ENCODE results near the gene STK17A.
"Not testable (repeated sequence)": the region's sequence is repeated elsewhere in the genome, so short reads cannot be mapped to it uniquely, and the experiment has no call there.

The STK17A gene

GRCh38 chr7:43569424-43569823 lies 13.5 kb upstream of the STK17A start:
- no peak for DNase-seq

- no peak for DNase-seq
Measured at GRCh38 chr7:43570688-43571365, 12.1 kb upstream of the STK17A start.

GRCh38 chr7:43572516-43573049 lies 10.3 kb upstream of the STK17A start:
- peak; percentile 35 for DNase-seq

GRCh38 chr7:43573832-43574231 lies 9.1 kb upstream of the STK17A start:
- DNase-seq: not testable (repeated sequence)

GRCh38 chr7:43575506-43575905 lies 7.4 kb upstream of the STK17A start:
- DNase-seq: no peak

- no peak for DNase-seq
Measured at GRCh38 chr7:43576241-43576640, 6.7 kb upstream of the STK17A start.

GRCh38 chr7:43577485-43577951 lies 5.4 kb upstream of the STK17A start:
- DNase-seq: no peak

GRCh38 chr7:43583424-43584194 lies 701 bp downstream of the STK17A start:
- DNase-seq: peak; percentile 79

GRCh38 chr7:43584195-43584586 lies 1.3 kb downstream of the STK17A start:
- DNase-seq: peak; percentile 61

GRCh38 chr7:43584733-43585132 lies 1.8 kb downstream of the STK17A start:
- not testable (repeated sequence) for DNase-seq

- DNase-seq: peak; percentile 54
Measured at GRCh38 chr7:43585562-43585961, 2.7 kb downstream of the STK17A start.

- DNase-seq: peak; percentile 79
Measured at GRCh38 chr7:43586251-43586900, 3.5 kb downstream of the STK17A start.

- DNase-seq: no peak
Measured at GRCh38 chr7:43588477-43589132, 5.7 kb downstream of the STK17A start.

GRCh38 chr7:43589133-43589478 lies 6.2 kb downstream of the STK17A start:
- DNase-seq: no peak

- DNase-seq: no peak
Measured at GRCh38 chr7:43589728-43590127, 6.8 kb downstream of the STK17A start.

GRCh38 chr7:43590862-43591557 lies 8.1 kb downstream of the STK17A start:
- no peak for DNase-seq

GRCh38 chr7:43591558-43592180 lies 8.8 kb downstream of the STK17A start:
- DNase-seq: no peak

GRCh38 chr7:43592326-43592725 lies 9.4 kb downstream of the STK17A start:
- no peak for DNase-seq

GRCh38 chr7:43593010-43593409 lies 10.1 kb downstream of the STK17A start:
- DNase-seq: no peak

GRCh38 chr7:43594020-43594419 lies 11.1 kb downstream of the STK17A start:
- no peak for DNase-seq

GRCh38 chr7:43596426-43596825 lies 13.5 kb downstream of the STK17A start:
- DNase-seq: not testable (repeated sequence)

- DNase-seq: no peak
Measured at GRCh38 chr7:43600056-43600455, 17.1 kb downstream of the STK17A start.

Data from CD4-positive, alpha-beta T cell treated with Interleukin-17A for 1 hour (primary cell).